NT2/D1 (cell line): ENCODE data around the gene WDR70.

Experiments
- DNase-seq: peaks from one replicate; pipeline ENCODE4 v3.0.0-alpha.2; 2011; ENCODE audit warnings: low read depth, low spot score
- H3K27me3 ChIP-seq: 2 replicates; pipeline ENCODE4 v1.6.0; 2011; ENCODE audit warnings: mild to moderate bottlenecking; ENCODE audit not compliant: insufficient read length, insufficient read depth
- H3K36me3 ChIP-seq: 2 replicates; pipeline ENCODE4 v1.6.1; 2011; ENCODE audit warnings: mild to moderate bottlenecking, low read length, mixed read lengths; ENCODE audit not compliant: insufficient read depth, insufficient read length
- H3K4me1 ChIP-seq: 2 replicates; pipeline ENCODE4 v1.5.1; 2011; ENCODE audit not compliant: insufficient read depth, insufficient read length
- H3K4me3 ChIP-seq: 2 replicates; pipeline ENCODE4 v1.5.1; 2011; ENCODE audit warnings: low read depth; ENCODE audit not compliant: insufficient read length
- H3K9ac ChIP-seq: 2 replicates; pipeline ENCODE4 v1.6.0; 2011; ENCODE audit warnings: low read depth; ENCODE audit not compliant: insufficient read length
- H3K9me3 ChIP-seq: 2 replicates; pipeline ENCODE4 v1.5.1; 2011; ENCODE audit warnings: mild to moderate bottlenecking, low read length; ENCODE audit not compliant: insufficient read depth
- SUZ12 ChIP-seq: IDR thresholded peaks from 2 replicates; pipeline ENCODE4 v1.6.1; 2011; ENCODE audit not compliant: insufficient read length, insufficient read depth; ENCODE audit errors: extremely low read depth
- YY1 ChIP-seq: IDR thresholded peaks from 2 replicates; pipeline ENCODE4 v1.6.1; 2011; ENCODE audit not compliant: insufficient read length, insufficient read depth
- ZNF274 ChIP-seq: IDR thresholded peaks from 2 replicates; pipeline ENCODE4 v1.6.1; 2011; ENCODE audit warnings: mild to moderate bottlenecking, low read depth, low read length

WDR70 gene

GRCh38 chr5:37799865-37800421 lies 420.8 kb downstream of the WDR70 start:
- no peak for DNase-seq
- H3K9ac ChIP-seq, result no peak overlapping the region
- no peaks in the 10 kb centered on the region for H3K4me1 ChIP-seq
- no peaks in the 10 kb centered on the region for H3K27me3 ChIP-seq
- H3K9me3 ChIP-seq, result no peaks in the 10 kb centered on the region; the same call in 1 of the 2 replicates
- no peaks in the 10 kb centered on the region for H3K36me3 ChIP-seq
- no peak overlapping the region for H3K4me3 ChIP-seq
- TF ChIP-seq SUZ12 (no peak), ZNF274 (no peak), YY1 (no peak)

- Histone ChIP-seq H3K9ac (no peak overlapping the region), H3K4me1 (no peaks in the 10 kb centered on the region), H3K9me3 (no peaks in the 10 kb centered on the region), H3K27me3 (no peaks in the 10 kb centered on the region), H3K36me3 (no peaks in the 10 kb centered on the region), H3K4me3 (no peak overlapping the region)
- DNase-seq, result no peak
- no peak for TF ChIP-seq YY1
- TF ChIP-seq SUZ12, result no peak
Observed at GRCh38 chr5:37801521-37801920, 422.4 kb downstream of the WDR70 start.
